Retinal pigment epithelial cell (primary cell): ENCODE data around the gene ZNF841.
A peak's percentile ranks its signal among the peaks of the same experiment; 100 is the strongest.

Experiments
- DNase-seq: peaks from one replicate; pipeline ENCODE4 v3.0.0-alpha.2; 2010; ENCODE audit warnings: low read depth
- H3K4me3 ChIP-seq: 2 replicates; pipeline ENCODE4 v1.5.1; 2011; ENCODE audit warnings: mild to moderate bottlenecking, low read length, control low read depth, moderate library complexity
- CTCF ChIP-seq: conservative IDR thresholded peaks from 2 replicates; pipeline ENCODE4 v1.5.1; 2011; ENCODE audit warnings: low read depth, low read length, control low read depth, inconsistent platforms

ZNF841 gene

GRCh38 chr19:52138278-52138982 is 42.9 kb upstream of the ZNF841 start:
- no peak for DNase-seq
- H3K4me3 ChIP-seq = peak overlapping the region; percentile 99
- TF ChIP-seq CTCF = no peak

GRCh38 chr19:52120286-52120685 is 24.7 kb upstream of the ZNF841 start:
- H3K4me3 ChIP-seq = no peak overlapping the region
- no peak for TF ChIP-seq CTCF

GRCh38 chr19:52115526-52116053 is 20.0 kb upstream of the ZNF841 start:
- TF ChIP-seq CTCF = no peak
- DNase-seq = no peak
- H3K4me3 ChIP-seq = no peak overlapping the region

More at GRCh38 chr19:52120286-52120685, 24.7 kb upstream of the ZNF841 start:
- DNase-seq = no peak

GRCh38 chr19:52114691-52115090 is 19.1 kb upstream of the ZNF841 start:
- TF ChIP-seq CTCF = no peak
- no peak overlapping the region for H3K4me3 ChIP-seq

GRCh38 chr19:52112624-52113023 is 17.1 kb upstream of the ZNF841 start:
- H3K4me3 ChIP-seq = no peak overlapping the region
- no peak for DNase-seq
- TF ChIP-seq CTCF = no peak

More at GRCh38 chr19:52114691-52115090, 19.1 kb upstream of the ZNF841 start:
- DNase-seq = no peak

- DNase-seq = no peak
- H3K4me3 ChIP-seq = no peak overlapping the region
- TF ChIP-seq CTCF = no peak
These were observed 15.2 kb upstream of the ZNF841 start for GRCh38 chr19:52110780-52111179.

GRCh38 chr19:52102782-52103181 is 7.2 kb upstream of the ZNF841 start:
- TF ChIP-seq CTCF = no peak
- no peak for DNase-seq

More at GRCh38 chr19:52102782-52103181, 7.2 kb upstream of the ZNF841 start:
- H3K4me3 ChIP-seq = no peak overlapping the region
